ENCODE results near the gene CCDC8. TPM values are rescaled to one million over a fixed set of nuclear protein-coding genes. Genes with fewer than 3 reads are reported as not detected.

The CCDC8 gene
- total and polyA plus RNA-seq, 2 donors (not counting 3 experiments of a cell fraction or from before 2014, with no cell fraction given): 0.18 to 0.75 TPM

- BruUV-seq (replicated peaks): no TSS peak
- dilution Hi-C loops (cut with MboI; ENCODE audit: extremely low pct_ligation_motif_present, low sequenced_read_pairs): no loop called here
- Histone ChIP-seq H3K36me3 (ENCODE audit: control insufficient read depth in 2 of 2, extremely low read depth in 1 of 2, insufficient read depth in 2 of 2, low read length in 2 of 2) (peaks cover 11 to 15% of the 10 kb centered on the region in 2 experiments), H3K27me3 (ENCODE audit: control insufficient read depth in 2 of 2, insufficient read depth in 2 of 2, low read length in 2 of 2) (no peaks in the 10 kb centered on the region), H2AFZ (ENCODE audit: low read depth, low read length) (no peak overlapping the region), H3K9me1 (replicated peaks; ENCODE audit: control insufficient read depth, extremely low read depth, insufficient read depth, low read length) (no peaks in the 10 kb centered on the region), H3K9me3 (replicated peaks; ENCODE audit: control insufficient read depth, insufficient read depth, low read length) (no peaks in the 10 kb centered on the region), H3K9ac (replicated peaks; ENCODE audit: extremely low read depth, insufficient read depth, low read length) (no peak overlapping the region), H3K79me2 (ENCODE audit: control insufficient read depth, insufficient read depth, low read length) (peaks cover 62% of the 10 kb centered on the region), H3K4me1 (ENCODE audit: control insufficient read depth, extremely low read depth, insufficient read depth, low read length) (peaks cover 22% of the 10 kb centered on the region), H3K4me2 (ENCODE audit: insufficient read depth, low read length) (no peak overlapping the region), H3K4me3 (replicated peaks in 1 of 3; ENCODE audit: insufficient read depth in 1 of 3, low read depth in 1 of 3, low read length in 3 of 3) (no peak overlapping the region), H4K20me1 (replicated peaks; ENCODE audit: control insufficient read depth, extremely low read depth, insufficient read depth, low read length) (no peaks in the 10 kb centered on the region), H3K27ac (ENCODE audit: insufficient read depth, low read depth, low read length) (no peak overlapping the region)
- DNase-seq (ENCODE audit: low read depth, low spot score): no peak
- FAIRE-seq: no peak
- ChIA-PET CTCF (interaction anchor here (1.0 to 1.7 kb wide), 2 partner anchors 11 to 88 kb away, joined by 3 to 4 read pairs; no protein-coding TSS in a partner anchor), POLR2A (no interaction called here)
- TF ChIP-seq, protein P1, sequence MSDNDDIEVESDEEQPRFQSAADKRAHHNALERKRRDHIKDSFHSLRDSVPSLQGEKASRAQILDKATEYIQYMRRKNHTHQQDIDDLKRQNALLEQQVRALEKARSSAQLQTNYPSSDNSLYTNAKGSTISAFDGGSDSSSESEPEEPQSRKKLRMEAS (IDR thresholded peaks at IDR 0.05; ENCODE audit: insufficient read depth, insufficient read length): no peak
- TF ChIP-seq JUN (IDR thresholded peaks at IDR 0.05; ENCODE audit: borderline replicate concordance, insufficient read depth, insufficient read length, low read depth): no peak
- no peak for TF ChIP-seq GATA2 (IDR thresholded peaks at IDR 0.05; ENCODE audit: insufficient read depth, insufficient read length, low read depth, low read length)
- TF ChIP-seq POLR2A (IDR thresholded peaks at IDR 0.05; ENCODE audit: low read depth, low read length): no peak
- TF ChIP-seq EZH2 (IDR thresholded peaks at IDR 0.05; ENCODE audit: borderline replicate concordance, low read depth, low read length, severe bottlenecking): no peak
- TF ChIP-seq POLR2AphosphoS5 (IDR thresholded peaks at IDR 0.05; ENCODE audit: insufficient read depth, low read depth, low read length): no peak
- no peak for TF ChIP-seq MYC (IDR thresholded peaks at IDR 0.05; ENCODE audit: low read depth, low read length)
- no peak for TF ChIP-seq CTCF (IDR thresholded peaks at IDR 0.05; ENCODE audit: extremely low read depth in 1 of 2, insufficient read depth in 1 of 2, low read depth in 1 of 2, low read length in 2 of 2)
- no peak for TF ChIP-seq FOS (IDR thresholded peaks at IDR 0.05; ENCODE audit: borderline replicate concordance, insufficient read depth, low read length)
- intact Hi-C loops (cut with micrococcal nuclease): no loop called here
Measured at GRCh38 chr19:46368116-46368515, 45.2 kb downstream of the CCDC8 start.
